ENCODE results near the gene MZF1. TPM values are rescaled to one million over a fixed set of nuclear protein-coding genes. Genes with fewer than 3 reads are reported as not detected.

MZF1 gene
- total and polyA plus RNA-seq, 9 of the 15 experiments (the other 6 are each of a cell fraction or from before 2014, with no cell fraction given) = 0.31 to 29.3 (median 11.5) TPM

GRCh38 chr19:58581227-58582141 lies 8.3 kb upstream of the MZF1 start (continued):
- TF ChIP-seq ARID4B (CRISPR knock-in tag; IDR thresholded peaks at IDR 0.05) = no peak; the same call in 1 of the 2 replicates
- TF ChIP-seq ZNF280B (CRISPR knock-in tag; IDR thresholded peaks at IDR 0.05) = no peak
- no peak; the same call in 1 of the 2 replicates for TF ChIP-seq CBX1 (IDR thresholded peaks at IDR 0.05; ENCODE audit: low read depth)
- TF ChIP-seq EHMT2 (IDR thresholded peaks at IDR 0.05) = peak; percentile 66
- no peak for TF ChIP-seq ZNF699 (CRISPR knock-in tag; IDR thresholded peaks at IDR 0.05; ENCODE audit: insufficient replicate concordance)
- no peak for TF ChIP-seq HNRNPUL1 (IDR thresholded peaks at IDR 0.05; ENCODE audit: low read length)
- TF ChIP-seq HNRNPLL (IDR thresholded peaks at IDR 0.05; ENCODE audit: low read depth, low read length, poor library complexity, severe bottlenecking) = no peak
- TF ChIP-seq FOXP4 (CRISPR knock-in tag; IDR thresholded peaks at IDR 0.05; ENCODE audit: borderline replicate concordance) = no peak
- no peak for TF ChIP-seq ADNP (tag; IDR thresholded peaks at IDR 0.05)
- no peak for TF ChIP-seq HEY1 (CRISPR knock-in tag; IDR thresholded peaks at IDR 0.05; ENCODE audit: borderline replicate concordance)
- TF ChIP-seq CBX5 (IDR thresholded peaks at IDR 0.05; ENCODE audit: borderline replicate concordance, low read depth) = no peak
- TF ChIP-seq ZKSCAN8 (CRISPR knock-in tag; IDR thresholded peaks at IDR 0.05) = no peak
- TF ChIP-seq OTX1 (CRISPR knock-in tag; IDR thresholded peaks at IDR 0.05) = no peak
- no peak for TF ChIP-seq CEBPB (tag; IDR thresholded peaks at IDR 0.05)
- TF ChIP-seq PATZ1 (CRISPR knock-in tag; IDR thresholded peaks at IDR 0.05; ENCODE audit: borderline replicate concordance) = no peak

Data from K562 (cell line).